ENCODE data around the gene RHBDD2. TPM values are rescaled to one million over a fixed set of nuclear protein-coding genes. Genes with fewer than 3 reads are reported as not detected.
"Not testable (repeated sequence)": the region's sequence is repeated elsewhere in the genome, so short reads cannot be mapped to it uniquely, and the experiment has no call there.

RHBDD2 gene
- total RNA-seq = 13.9 and 16.5 TPM in 2 replicates

- peak; percentile 66 for DNase-seq (ENCODE audit: low read depth, low spot score)
Measured at GRCh38 chr7:75878769-75879611, at the start of gene RHBDD2. Gene RHBDD2 (plus strand): TSS chr7:75879034. CDS start chr7:75879083, 49 bp downstream.

GRCh38 chr7:75829656-75830055 is 49.2 kb upstream of the RHBDD2 start:
- not testable (repeated sequence) for DNase-seq (ENCODE audit: low read depth, low spot score)

GRCh38 chr7:75830978-75831377 is 47.9 kb upstream of the RHBDD2 start:
- DNase-seq (ENCODE audit: low read depth, low spot score) = no peak

- not testable (repeated sequence) for DNase-seq (ENCODE audit: low read depth, low spot score)
Measured at GRCh38 chr7:75833662-75834061, 45.2 kb upstream of the RHBDD2 start.

GRCh38 chr7:75835688-75836285 is 43.0 kb upstream of the RHBDD2 start:
- DNase-seq (ENCODE audit: low read depth, low spot score) = no peak

- no peak for DNase-seq (ENCODE audit: low read depth, low spot score)
Measured at GRCh38 chr7:75836798-75837197, 42.0 kb upstream of the RHBDD2 start.

- DNase-seq (ENCODE audit: low read depth, low spot score) = not testable (repeated sequence)
Measured at GRCh38 chr7:75838281-75838930, 40.4 kb upstream of the RHBDD2 start.

GRCh38 chr7:75840029-75840428 is 38.8 kb upstream of the RHBDD2 start:
- no peak for DNase-seq (ENCODE audit: low read depth, low spot score)

GRCh38 chr7:75842836-75843446 is 35.9 kb upstream of the RHBDD2 start:
- peak; percentile 79 for DNase-seq (ENCODE audit: low read depth, low spot score)

- DNase-seq (ENCODE audit: low read depth, low spot score) = no peak
Measured at GRCh38 chr7:75843613-75844116, 35.2 kb upstream of the RHBDD2 start.

GRCh38 chr7:75844158-75844557 is 34.7 kb upstream of the RHBDD2 start:
- DNase-seq (ENCODE audit: low read depth, low spot score) = no peak

GRCh38 chr7:75845132-75845531 is 33.7 kb upstream of the RHBDD2 start:
- not testable (repeated sequence) for DNase-seq (ENCODE audit: low read depth, low spot score)

- DNase-seq (ENCODE audit: low read depth, low spot score) = no peak
Measured at GRCh38 chr7:75847707-75848106, 31.1 kb upstream of the RHBDD2 start.

GRCh38 chr7:75849573-75849972 is 29.3 kb upstream of the RHBDD2 start:
- no peak for DNase-seq (ENCODE audit: low read depth, low spot score)

- no peak for DNase-seq (ENCODE audit: low read depth, low spot score)
Measured at GRCh38 chr7:75850235-75850634, 28.6 kb upstream of the RHBDD2 start.

- DNase-seq (ENCODE audit: low read depth, low spot score) = no peak
Measured at GRCh38 chr7:75854233-75854632, 24.6 kb upstream of the RHBDD2 start.

GRCh38 chr7:75854813-75855345 is 24.0 kb upstream of the RHBDD2 start:
- DNase-seq (ENCODE audit: low read depth, low spot score) = not testable (repeated sequence)

GRCh38 chr7:75856536-75856935 is 22.3 kb upstream of the RHBDD2 start:
- no peak for DNase-seq (ENCODE audit: low read depth, low spot score)

- no peak for DNase-seq (ENCODE audit: low read depth, low spot score)
Measured at GRCh38 chr7:75858410-75858809, 20.4 kb upstream of the RHBDD2 start.

- no peak for DNase-seq (ENCODE audit: low read depth, low spot score)
Measured at GRCh38 chr7:75861636-75862035, 17.2 kb upstream of the RHBDD2 start.

- not testable (repeated sequence) for DNase-seq (ENCODE audit: low read depth, low spot score)
Measured at GRCh38 chr7:75864251-75864650, 14.6 kb upstream of the RHBDD2 start.

Measured in pulmonary artery endothelial cell (primary cell).